Neural crest cell (in vitro differentiated cells): ENCODE data around the gene PIEZO2. TPM values are rescaled to one million over a fixed set of nuclear protein-coding genes. Genes with fewer than 3 reads are reported as not detected.

Experiments
- DNase-seq: peaks from one replicate; pipeline ENCODE4 v3.0.0; 2021; ENCODE audit warnings: low read depth, mixed read lengths, low spot score
- H3K27ac Mint-ChIP-seq: one replicate; pipeline ENCODE4 v1.8.0; 2021; ENCODE audit warnings: mild to moderate bottlenecking, mixed read lengths; ENCODE audit not compliant: unreplicated experiment
- H3K27me3 Mint-ChIP-seq: 2 replicates; pipeline ENCODE4 v1.8.0; 2021; ENCODE audit warnings: low read depth, mild to moderate bottlenecking, mixed read lengths
- H3K36me3 Mint-ChIP-seq: 2 replicates; pipeline ENCODE4 v1.8.0; 2021; ENCODE audit warnings: low read depth, mild to moderate bottlenecking, mixed read lengths
- H3K4me1 Mint-ChIP-seq: 2 replicates; pipeline ENCODE4 v1.8.0; 2021; ENCODE audit warnings: mixed read lengths
- H3K4me3 Mint-ChIP-seq: one replicate; pipeline ENCODE4 v1.8.0; 2021; ENCODE audit warnings: mild to moderate bottlenecking, mixed read lengths
- H3K9me3 Mint-ChIP-seq: 2 replicates; pipeline ENCODE4 v1.8.0; 2021; ENCODE audit warnings: mixed read lengths
- CTCF ChIP-seq: fragments of 200-600 bp; sonication (generic); conservative IDR thresholded peaks from 2 replicates; pipeline ENCODE4 v1.5.0; 2021; ENCODE audit warnings: antibody characterized with exemption, mild to moderate bottlenecking
- total RNA-seq: library from RNA; stranded (reverse); gene quantifications from 2 replicates; pipeline ENCODE4 v1.2.1, GENCODE V29; 2021

PIEZO2 gene
- total RNA-seq, 1 donor from 2014 or later = 15.5 TPM

GRCh38 chr18:11000071-11000470, 149.3 kb downstream of the PIEZO2 start:
- Mint-ChIP-seq H3K36me3 (peaks cover 22% of the 10 kb centered on the region), H3K9me3 (peaks cover 8% of the 10 kb centered on the region), H3K4me3 (no peak overlapping the region), H3K27me3 (no peaks in the 10 kb centered on the region), H3K27ac (no peak overlapping the region), H3K4me1 (peaks cover 16% of the 10 kb centered on the region)
- DNase-seq = no peak
- no peak for TF ChIP-seq CTCF

GRCh38 chr18:10997885-10998284, 151.5 kb downstream of the PIEZO2 start:
- no peak for DNase-seq
- Mint-ChIP-seq H3K9me3 (peaks cover 14% of the 10 kb centered on the region), H3K36me3 (peaks cover 29% of the 10 kb centered on the region), H3K27me3 (no peaks in the 10 kb centered on the region), H3K27ac (no peak overlapping the region), H3K4me1 (peaks cover 3% of the 10 kb centered on the region), H3K4me3 (no peak overlapping the region)
- TF ChIP-seq CTCF = no peak

- Mint-ChIP-seq H3K27me3 (no peaks in the 10 kb centered on the region), H3K27ac (no peak overlapping the region), H3K9me3 (peaks cover 22% of the 10 kb centered on the region), H3K4me1 (peaks cover 3% of the 10 kb centered on the region), H3K36me3 (peaks cover 38% of the 10 kb centered on the region), H3K4me3 (no peak overlapping the region)
- DNase-seq = no peak
- TF ChIP-seq CTCF = no peak
Measured at GRCh38 chr18:10995550-10995949, 153.8 kb downstream of the PIEZO2 start.

- H3K4me1 Mint-ChIP-seq = no peaks in the 10 kb centered on the region
- no peaks in the 10 kb centered on the region for H3K27me3 Mint-ChIP-seq
- no peak overlapping the region for H3K27ac Mint-ChIP-seq
- TF ChIP-seq CTCF = no peak
- H3K36me3 Mint-ChIP-seq = peaks cover 32% of the 10 kb centered on the region
- H3K4me3 Mint-ChIP-seq = no peak overlapping the region
- no peak for DNase-seq
- H3K9me3 Mint-ChIP-seq = peaks cover 31% of the 10 kb centered on the region
Measured at GRCh38 chr18:10989486-10989885, 159.9 kb downstream of the PIEZO2 start.

GRCh38 chr18:10985689-10986088, 163.7 kb downstream of the PIEZO2 start:
- peaks cover 23% of the 10 kb centered on the region for H3K9me3 Mint-ChIP-seq
- DNase-seq = no peak
- H3K4me1 Mint-ChIP-seq = no peaks in the 10 kb centered on the region
- TF ChIP-seq CTCF = no peak
- H3K27ac Mint-ChIP-seq = no peak overlapping the region
- peaks cover 25% of the 10 kb centered on the region for H3K36me3 Mint-ChIP-seq
- no peaks in the 10 kb centered on the region for H3K27me3 Mint-ChIP-seq
- no peak overlapping the region for H3K4me3 Mint-ChIP-seq

GRCh38 chr18:10979411-10979810, 170.0 kb downstream of the PIEZO2 start:
- Mint-ChIP-seq H3K4me1 (no peaks in the 10 kb centered on the region), H3K36me3 (peaks cover 16% of the 10 kb centered on the region), H3K27ac (no peak overlapping the region), H3K9me3 (peaks cover 9% of the 10 kb centered on the region), H3K4me3 (no peak overlapping the region), H3K27me3 (no peaks in the 10 kb centered on the region)
- DNase-seq = no peak
- TF ChIP-seq CTCF = no peak
